Testis (tissue), 3 donors: Measurements from ENCODE around the gene ZNF683. TPM values are rescaled to one million over a fixed set of nuclear protein-coding genes. Genes with fewer than 3 reads are reported as not detected.

Experiments used
- DNase-seq: peaks from one replicate; pipeline ENCODE4 v3.0.0-alpha.2; 2019
- H3K27ac ChIP-seq, 2 donors: fragments of 200-600 bp; sonication (generic); one replicate each; pipeline ENCODE4 v1.5.1; 2019
- H3K27me3 ChIP-seq: fragments of 200-600 bp; sonication (generic); one replicate; pipeline ENCODE4 v1.5.1; 2019
- H3K36me3 ChIP-seq: fragments of 200-600 bp; sonication (generic); one replicate; pipeline ENCODE4 v1.5.1; 2017; ENCODE audit warnings: low read depth; ENCODE audit errors: missing control alignments
- H3K4me1 ChIP-seq: fragments of 200-600 bp; sonication (generic); one replicate; pipeline ENCODE4 v1.5.1; 2019
- H3K4me3 ChIP-seq, 2 donors: fragments of 200-600 bp; sonication (generic); one replicate each; pipeline ENCODE4 v1.5.1; 2017 to 2019
- H3K9me3 ChIP-seq: fragments of 200-600 bp; sonication (generic); one replicate; pipeline ENCODE4 v1.5.1; 2017
- POLR2A ChIP-seq: fragments of 450-650 bp; IDR thresholded peaks from one replicate; pipeline ENCODE4 v1.6.1; 2017; ENCODE audit warnings: antibody characterized with exemption, mild to moderate bottlenecking, moderate library complexity
- WGBS, 2 donors: methylation state at CpG; one replicate each; pipeline ENCODE4 v1.1.5; 2018; 5-methylcytosine and 5-hydroxymethylcytosine counted together
- intact Hi-C: fragments of 100-400 bp; cut with DNase I; formaldehyde crosslinking; loops from one replicate; pipeline ENCODE4 v1.15.1; 2023; ENCODE audit warnings: low total_unique reads
- polyA plus RNA-seq: library from polyadenylated mRNA; stranded (reverse); fragments of 350-450 nt; fragmentation: Illumina TruSeq; extraction: RNeasy Lipid Tissue Mini Kit (QIAGEN cat#74804); gene quantifications from one replicate; pipeline ENCODE4 v1.2.3, GENCODE V29; 2014; ENCODE audit warnings: low read depth, low replicate concordance; ENCODE audit not compliant: insufficient read depth
- total RNA-seq, 2 donors: library from RNA; depleted of rRNA; stranded (reverse); fragments of >200 nt; gene quantifications; one replicate each; pipeline ENCODE4 v1.2.3, GENCODE V29; 2016
- TF ChIP-seq, protein P1 (sequence below), 3 experiments: fragments of 450-650 bp in 2 of 3; fragments of 200-600 bp in 1 of 3; sonication (generic) in 1 of 3; IDR thresholded peaks; one replicate each; pipeline ENCODE4 v1.5.1; 2016 to 2019; ENCODE audit warnings: antibody characterized with exemption in 3 of 3, mild to moderate bottlenecking in 2 of 3, moderate library complexity in 1 of 3

The ZNF683 gene
- total and polyA plus RNA-seq, 3 donors from 2014 or later, result 22.9 to 87.5 (median 63.9) TPM

- no peaks in the 10 kb centered on the region for H3K9me3 ChIP-seq
- intact Hi-C loops, result no loop called here
- H3K36me3 ChIP-seq, result no peaks in the 10 kb centered on the region
- WGBS, 2 donors, result 77 to 85% methylated on average over 4 of the region's 4 CpGs
- H3K4me1 ChIP-seq, result no peaks in the 10 kb centered on the region
- no peaks in the 10 kb centered on the region for H3K27me3 ChIP-seq
- TF ChIP-seq POLR2A, result no peak
- H3K4me3 ChIP-seq, result no peak overlapping the region
- H3K27ac ChIP-seq, result no peak overlapping the region
- no peak for DNase-seq
Observed at GRCh38 chr1:26353210-26353859, 19.2 kb downstream of the ZNF683 start.

GRCh38 chr1:26352338-26352679 is 20.2 kb downstream of the ZNF683 start:
- 82 to 84% methylated on average over 5 of the region's 5 CpGs for WGBS, 2 donors
- no peaks in the 10 kb centered on the region for H3K4me1 ChIP-seq
- H3K27me3 ChIP-seq, result no peaks in the 10 kb centered on the region
- DNase-seq, result no peak
- H3K36me3 ChIP-seq, result no peaks in the 10 kb centered on the region
- H3K27ac ChIP-seq, result no peak overlapping the region
- TF ChIP-seq POLR2A, result no peak
- H3K9me3 ChIP-seq, result no peaks in the 10 kb centered on the region
- intact Hi-C loops, result no loop called here
- no peak overlapping the region for H3K4me3 ChIP-seq

DNA sequence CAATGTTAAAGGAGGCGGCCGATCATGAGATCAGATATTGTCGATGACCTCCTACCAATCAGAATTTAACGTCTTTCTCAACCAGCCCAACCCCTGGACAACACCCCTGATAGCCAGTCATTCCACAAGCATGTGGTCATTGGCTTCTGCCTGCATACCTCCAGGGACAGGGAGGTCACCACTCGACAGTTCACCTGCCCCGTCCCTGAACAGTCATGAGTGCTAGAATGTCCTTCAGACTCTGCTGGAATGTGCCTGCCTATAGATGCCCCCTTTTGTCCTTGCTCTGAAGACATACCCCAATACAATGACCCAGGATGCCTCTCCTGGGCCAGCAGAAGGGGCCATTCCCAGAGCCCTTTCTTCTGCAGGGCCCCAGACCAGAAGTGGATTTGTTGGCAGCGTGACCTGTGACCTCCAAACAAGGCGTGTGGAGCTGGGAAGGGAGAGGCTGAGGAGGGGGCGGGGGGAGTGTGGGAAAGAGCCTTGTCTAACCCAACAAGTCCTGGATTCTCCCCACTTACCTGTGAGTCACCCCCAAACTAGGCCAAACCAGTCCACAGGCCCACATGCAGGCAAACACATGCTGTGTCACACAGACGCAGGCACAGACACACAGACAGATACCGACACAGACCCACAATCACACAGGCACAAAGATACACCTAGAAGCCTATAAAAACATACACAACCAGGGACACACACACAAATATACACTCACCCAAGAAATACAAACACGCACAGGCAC is 20.8 kb downstream of the ZNF683 start:
- H3K4me1 ChIP-seq, result no peaks in the 10 kb centered on the region
- 85% methylated on average over 9 to 12 of the region's 12 CpGs for WGBS, 2 donors
- H3K9me3 ChIP-seq, result no peaks in the 10 kb centered on the region
- intact Hi-C loops, result no loop called here
- no peaks in the 10 kb centered on the region for H3K27me3 ChIP-seq
- H3K4me3 ChIP-seq, result no peak overlapping the region
- H3K27ac ChIP-seq, result no peak overlapping the region
- no peaks in the 10 kb centered on the region for H3K36me3 ChIP-seq
- no peak for DNase-seq
- TF ChIP-seq POLR2A, result no peak
- TF ChIP-seq, protein P1, sequence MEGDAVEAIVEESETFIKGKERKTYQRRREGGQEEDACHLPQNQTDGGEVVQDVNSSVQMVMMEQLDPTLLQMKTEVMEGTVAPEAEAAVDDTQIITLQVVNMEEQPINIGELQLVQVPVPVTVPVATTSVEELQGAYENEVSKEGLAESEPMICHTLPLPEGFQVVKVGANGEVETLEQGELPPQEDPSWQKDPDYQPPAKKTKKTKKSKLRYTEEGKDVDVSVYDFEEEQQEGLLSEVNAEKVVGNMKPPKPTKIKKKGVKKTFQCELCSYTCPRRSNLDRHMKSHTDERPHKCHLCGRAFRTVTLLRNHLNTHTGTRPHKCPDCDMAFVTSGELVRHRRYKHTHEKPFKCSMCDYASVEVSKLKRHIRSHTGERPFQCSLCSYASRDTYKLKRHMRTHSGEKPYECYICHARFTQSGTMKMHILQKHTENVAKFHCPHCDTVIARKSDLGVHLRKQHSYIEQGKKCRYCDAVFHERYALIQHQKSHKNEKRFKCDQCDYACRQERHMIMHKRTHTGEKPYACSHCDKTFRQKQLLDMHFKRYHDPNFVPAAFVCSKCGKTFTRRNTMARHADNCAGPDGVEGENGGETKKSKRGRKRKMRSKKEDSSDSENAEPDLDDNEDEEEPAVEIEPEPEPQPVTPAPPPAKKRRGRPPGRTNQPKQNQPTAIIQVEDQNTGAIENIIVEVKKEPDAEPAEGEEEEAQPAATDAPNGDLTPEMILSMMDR (IDR thresholded peaks at IDR 0.05), result no peak

- 79 to 81% methylated on average over 8 to 9 of the region's 9 CpGs for WGBS, 2 donors
Observed at GRCh38 chr1:26350701-26351589, 21.6 kb downstream of the ZNF683 start.

GRCh38 chr1:26350343-26350700 is 22.2 kb downstream of the ZNF683 start:
- no peak for DNase-seq
- 83 to 97% methylated on average over 2 of the region's 2 CpGs for WGBS, 2 donors
- TF ChIP-seq POLR2A, result no peak
- TF ChIP-seq, protein P1 (IDR thresholded peaks at IDR 0.05), result no peak
- intact Hi-C loops, result no loop called here
- no peaks in the 10 kb centered on the region for H3K36me3 ChIP-seq
- H3K4me3 ChIP-seq, result no peak overlapping the region
- no peaks in the 10 kb centered on the region for H3K27me3 ChIP-seq
- no peaks in the 10 kb centered on the region for H3K4me1 ChIP-seq
- no peak overlapping the region for H3K27ac ChIP-seq
- no peaks in the 10 kb centered on the region for H3K9me3 ChIP-seq

More at GRCh38 chr1:26350701-26351589, 21.6 kb downstream of the ZNF683 start:
- Histone ChIP-seq H3K27ac (no peak overlapping the region), H3K27me3 (no peaks in the 10 kb centered on the region), H3K4me1 (no peaks in the 10 kb centered on the region), H3K36me3 (no peaks in the 10 kb centered on the region), H3K9me3 (no peaks in the 10 kb centered on the region), H3K4me3 (no peak overlapping the region)
- no peak for DNase-seq
- intact Hi-C loops, result no loop called here
- no peak for TF ChIP-seq POLR2A
- TF ChIP-seq, protein P1 (IDR thresholded peaks at IDR 0.05), result no peak
